GM23248 (cell line): ENCODE data around the gene STIM2.

Experiments
- EZH2 ChIP-seq: fragments of 200-600 bp; sonication (generic); IDR thresholded peaks from 2 replicates; pipeline ENCODE4 v1.6.1; 2018; ENCODE audit warnings: antibody characterized with exemption, mild to moderate bottlenecking; ENCODE audit not compliant: insufficient read depth, poor library complexity, severe bottlenecking
- EZH2phosphoT487 ChIP-seq: fragments of 200-600 bp; sonication (generic); IDR thresholded peaks from 2 replicates; pipeline ENCODE4 v1.6.1; 2018; ENCODE audit warnings: antibody characterized with exemption, moderate library complexity, mild to moderate bottlenecking, low read depth; ENCODE audit not compliant: insufficient read depth

DNA sequence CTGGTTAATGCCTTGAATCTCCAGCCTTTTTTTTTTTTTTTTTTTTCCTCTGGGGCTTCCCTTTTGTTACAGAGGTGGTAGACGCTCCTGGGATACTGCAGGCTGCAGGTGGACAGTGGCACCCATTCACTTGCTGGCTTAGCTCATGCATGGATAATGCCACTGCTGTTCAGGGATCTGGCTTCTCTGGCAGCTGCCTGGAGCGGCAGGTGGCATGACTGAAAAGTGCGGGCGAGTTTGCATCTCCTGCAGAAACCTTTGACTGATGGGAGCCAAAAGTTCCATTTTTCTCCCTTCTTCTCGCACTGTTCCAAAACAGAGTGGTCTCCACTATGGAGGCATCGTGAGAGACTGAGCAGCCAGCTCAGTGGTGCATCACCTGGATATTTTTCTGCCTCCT, 5.9 kb upstream of the STIM2 start:
- TF ChIP-seq EZH2phosphoT487 (no peak), EZH2 (no peak)
